ENCODE data around the gene RGS2.

The RGS2 gene

GRCh38 chr1:192795916-192796618, 12.8 kb upstream of the RGS2 start:
- no peak for DNase-seq

- no peak for DNase-seq
These were observed 11.7 kb upstream of the RGS2 start for GRCh38 chr1:192797143-192797542.

GRCh38 chr1:192797891-192798290, 10.9 kb upstream of the RGS2 start:
- DNase-seq = no peak

- DNase-seq = no peak
These were observed 7.4 kb upstream of the RGS2 start for GRCh38 chr1:192801451-192801850.

GRCh38 chr1:192802406-192802805, 6.4 kb upstream of the RGS2 start:
- DNase-seq = no peak

GRCh38 chr1:192803501-192803900, 5.3 kb upstream of the RGS2 start:
- no peak for DNase-seq

GRCh38 chr1:192805832-192806323, 3.0 kb upstream of the RGS2 start:
- peak; percentile 8 to 56 for DNase-seq

GRCh38 chr1:192807211-192808162, 1.4 kb upstream of the RGS2 start:
- peak in 1 of 2 experiments; percentile 3 for DNase-seq

GRCh38 chr1:192808163-192808517, 699 bp upstream of the RGS2 start:
- no peak for DNase-seq

GRCh38 chr1:192809307-192810252, 741 bp downstream of the RGS2 start:
- peak in 1 of 2 experiments; percentile 65 for DNase-seq

GRCh38 chr1:192810253-192810880, 1.5 kb downstream of the RGS2 start:
- DNase-seq = peak; percentile 17 to 44

- no peak for DNase-seq
These were observed 2.2 kb downstream of the RGS2 start for GRCh38 chr1:192811006-192811405.

GRCh38 chr1:192811594-192812239, 2.9 kb downstream of the RGS2 start:
- no peak for DNase-seq

- DNase-seq = no peak
These were observed 3.8 kb downstream of the RGS2 start for GRCh38 chr1:192812420-192813209.

GRCh38 chr1:192814805-192815204, 6.0 kb downstream of the RGS2 start:
- DNase-seq = no peak

- DNase-seq = no peak
These were observed 8.4 kb downstream of the RGS2 start for GRCh38 chr1:192817246-192817645.

- DNase-seq = no peak
These were observed 12.5 kb downstream of the RGS2 start for GRCh38 chr1:192821296-192821695.

- no peak for DNase-seq
These were observed 15.7 kb downstream of the RGS2 start for GRCh38 chr1:192824511-192824910.

- no peak for DNase-seq
These were observed 18.1 kb downstream of the RGS2 start for GRCh38 chr1:192826791-192827546.

Measured in NCI-H526 (cell line).